A549 (cell line): ENCODE data around the gene PLEKHA1. TPM values are rescaled to one million over a fixed set of nuclear protein-coding genes. Genes with fewer than 3 reads are reported as not detected.

Source experiments
- ATAC-seq, 2 experiments: fragments of 200-7000 bp in 1 of 2; fragments of >200 bp in 1 of 2; cut with Nextera tagmentation in 1 of 2; cut with Tn5 transposase in 1 of 2; 3 replicates each; pipeline versions ENCODE4 v1.8.0 to v1.9.1; 2018 to 2020; ENCODE audit warnings: mild to moderate bottlenecking in 1 of 2, moderate library complexity in 1 of 2
- CTCF ChIA-PET: fragments of 300-600 bp; sonication (Branson Sonifier 250); formaldehyde crosslinking; extraction: SDS; loops from one replicate; lab custom pipeline; 2021; ENCODE audit warnings: antibody characterized with exemption, inconsistent platforms; lab: Yijun Ruan, JAX
- POLR2A ChIA-PET: fragments of 350-600 bp; formaldehyde crosslinking; extraction: SDS; loops from one replicate; lab custom pipeline; 2021; ENCODE audit warnings: antibody characterized with exemption, inconsistent platforms; lab: Yijun Ruan, JAX
- DNase-seq, 2 experiments: peaks; one replicate each; pipeline versions ENCODE4 v3.0.0 to v3.0.0-alpha.2; 2011 to 2016; ENCODE audit warnings: low read depth in 1 of 2, low spot score in 1 of 2
- FAIRE-seq: peaks from 2 replicates; lab custom pipeline; 2011; peaks lifted over from hg19 to GRCh38; lab: Jason Lieb, UNC
- H3K27ac ChIP-seq, 2 experiments: fragments of >200 bp; sonication (Bioruptor Twin); formaldehyde crosslinking; 3 replicates each; pipeline ENCODE4 v1.5.1; 2016 to 2017
- H3K4me1 ChIP-seq: fragments of >200 bp; sonication (Bioruptor Twin); formaldehyde crosslinking; 3 replicates; pipeline ENCODE4 v1.6.1; 2016
- H3K4me2 ChIP-seq: fragments of >200 bp; sonication (Bioruptor Twin); formaldehyde crosslinking; 3 replicates; pipeline ENCODE4 v1.6.1; 2016
- H3K4me3 ChIP-seq: fragments of >200 bp; sonication (Bioruptor Twin); formaldehyde crosslinking; 3 replicates; pipeline ENCODE4 v1.5.1; 2016
- H3K9me3 ChIP-seq: fragments of >200 bp; sonication (Bioruptor Twin); formaldehyde crosslinking; 3 replicates; pipeline ENCODE4 v1.6.1; 2016
- ATOH8 ChIP-seq: fragments of 250-450 bp; sonication (Bioruptor Pico); IDR thresholded peaks from 2 replicates; pipeline ENCODE4 v1.5.0; 2020; ENCODE audit warnings: low read depth, mild to moderate bottlenecking, moderate library complexity
- CBX2 ChIP-seq: fragments of 200-600 bp; sonication (generic); IDR thresholded peaks from 2 replicates; pipeline ENCODE4 v1.6.1; 2016; ENCODE audit warnings: low read depth, mild to moderate bottlenecking, borderline replicate concordance
- CEBPB ChIP-seq, 2 experiments: fragments of >200 bp in 1 of 2; sonication (Bioruptor Twin) in 1 of 2; formaldehyde crosslinking in 1 of 2; IDR thresholded peaks; 2 replicates each; pipeline ENCODE4 v1.6.1; 2012 to 2016
- CHD4 ChIP-seq: fragments of 200-600 bp; sonication (generic); IDR thresholded peaks from 2 replicates; pipeline ENCODE4 v1.6.1; 2016; ENCODE audit warnings: antibody characterized with exemption, mild to moderate bottlenecking, borderline replicate concordance
- CTCF ChIP-seq: fragments of >200 bp; sonication (Bioruptor Twin); formaldehyde crosslinking; IDR thresholded peaks from 3 replicates; pipeline ENCODE4 v1.5.1; 2016
- EP300 ChIP-seq, 2 experiments: fragments of >200 bp; sonication (Bioruptor Twin); formaldehyde crosslinking; IDR thresholded peaks; 2 replicates in 1 of 2; 3 replicates in 1 of 2; pipeline ENCODE4 v1.6.1; 2016 to 2017
- FOSB ChIP-seq: fragments of 250-450 bp; sonication (Bioruptor Pico); IDR thresholded peaks from 2 replicates; pipeline ENCODE4 v1.5.0; 2020; ENCODE audit warnings: mild to moderate bottlenecking, moderate library complexity
- GATA3 ChIP-seq: IDR thresholded peaks from 2 replicates; pipeline ENCODE4 v1.6.1; 2012; ENCODE audit warnings: borderline replicate concordance
- HEYL ChIP-seq: fragments of 250-450 bp; sonication (Bioruptor Pico); IDR thresholded peaks from 2 replicates; pipeline ENCODE4 v1.8.0; 2021; ENCODE audit warnings: mild to moderate bottlenecking, moderate library complexity
- HOXA7 ChIP-seq: fragments of 250-450 bp; sonication (Bioruptor Pico); IDR thresholded peaks from 2 replicates; pipeline ENCODE4 v1.5.0; 2020; ENCODE audit warnings: mild to moderate bottlenecking, moderate library complexity
- MAX ChIP-seq: IDR thresholded peaks from 2 replicates; pipeline ENCODE4 v1.6.1; 2012
- NR3C1 ChIP-seq: fragments of >200 bp; sonication (Bioruptor Twin); formaldehyde crosslinking; IDR thresholded peaks from 3 replicates; pipeline ENCODE4 v1.6.1; 2017
- PBX3 ChIP-seq: IDR thresholded peaks from 2 replicates; pipeline ENCODE4 v1.6.1; 2012
- RAD21 ChIP-seq, 2 experiments: fragments of >200 bp in 1 of 2; sonication (Bioruptor Twin) in 1 of 2; formaldehyde crosslinking in 1 of 2; IDR thresholded peaks in 1 of 2; conservative IDR thresholded peaks in 1 of 2; 2 replicates in 1 of 2; 3 replicates in 1 of 2; pipeline ENCODE4 v1.6.1; 2012 to 2018; ENCODE audit warnings: inconsistent platforms in 1 of 2
- RARB ChIP-seq: fragments of 250-450 bp; sonication (Bioruptor Pico); IDR thresholded peaks from 2 replicates; pipeline ENCODE4 v1.8.0; 2021; ENCODE audit warnings: mild to moderate bottlenecking, moderate library complexity
- REST ChIP-seq: fragments of 200-600 bp; sonication (generic); IDR thresholded peaks from 2 replicates; pipeline ENCODE4 v1.6.1; 2016; ENCODE audit warnings: antibody characterized with exemption, mild to moderate bottlenecking, moderate library complexity
- RFX5 ChIP-seq: fragments of 450-650 bp; IDR thresholded peaks from 2 replicates; pipeline ENCODE4 v1.7.1; 2014; ENCODE audit warnings: antibody characterized with exemption, mild to moderate bottlenecking, moderate library complexity
- WGBS: methylation state at CpG from one replicate; pipeline ENCODE4 v1.1.6; 2017; ENCODE audit errors: missing lambda C conversion rate; 5-methylcytosine and 5-hydroxymethylcytosine counted together
- polyA plus RNA-seq, 4 experiments: library from polyadenylated mRNA; depleted of rRNA in 3 of 4; stranded (reverse); fragments of >200 nt; fragmentation: RNase III in 1 of 4; extraction: RNeasy Plus Mini Kit Qiagen cat#74134 plus additional on column Dnase treatment in 1 of 4; gene quantifications; 2 replicates in 3 of 4; 3 replicates in 1 of 4; pipeline ENCODE4 v1.2.3, GENCODE V29; 2011 to 2017

Gene PLEKHA1
- polyA plus RNA-seq, 2 of the 4 experiments (the other 2 are of a cell fraction), result 26.7 to 62.4 TPM

GRCh38 chr10:122461729-122462532 is 87.4 kb downstream of the PLEKHA1 start:
- ChIA-PET CTCF (interaction anchor here (1.1 to 1.3 kb wide), 2 partner anchors 9 to 20 kb away, joined by 3 read pairs; no protein-coding TSS in a partner anchor), POLR2A (no interaction called here)
- DNase-seq (peak; percentile 22 to 47), ATAC-seq (peak; percentile 73 to 80), FAIRE-seq (no peak)
- H3K27ac ChIP-seq, result peak overlapping the region; percentile 88 to 96
- TF ChIP-seq HEYL (CRISPR knock-in tag) (no peak), CTCF (0 out of 3 replicates have a peak, but pooled peaks have one; percentile 5), FOSB (CRISPR knock-in tag) (no peak), MAX (peak; percentile 43; the same call in 1 of the 2 replicates)
- peaks cover 8% of the 10 kb centered on the region; the same call in 2 of the 3 replicates for H3K4me1 ChIP-seq
- H3K9me3 ChIP-seq, result no peaks in the 10 kb centered on the region
- peak overlapping the region; percentile 100 for H3K4me2 ChIP-seq
- peak overlapping the region; percentile 82 for H3K4me3 ChIP-seq
- 15% methylated on average over 44 of the region's 95 CpGs for WGBS

GRCh38 chr10:122462533-122463465 is 88.3 kb downstream of the PLEKHA1 start:
- no peak for FAIRE-seq

GRCh38 chr10:122463466-122464249 is 89.2 kb downstream of the PLEKHA1 start:
- ChIA-PET POLR2A (no interaction called here), CTCF (no interaction called here)
- Histone ChIP-seq H3K9me3 (no peaks in the 10 kb centered on the region), H3K4me1 (peaks cover 17% of the 10 kb centered on the region), H3K4me3 (no peak overlapping the region), H3K27ac (no peak overlapping the region), H3K4me2 (no peak overlapping the region; the same call in 2 of the 3 replicates)
- DNase-seq (no peak), ATAC-seq (no peak), FAIRE-seq (no peak)
- 87% methylated on average over 16 of the region's 17 CpGs for WGBS
- TF ChIP-seq RARB (CRISPR knock-in tag) (no peak), HOXA7 (CRISPR knock-in tag) (no peak), ATOH8 (CRISPR knock-in tag) (no peak), EP300 (IDR thresholded peaks at IDR 0.05) (no peak), RAD21 (conservative IDR thresholded peaks at IDR 0.05 in 1 of 2, IDR thresholded peaks at IDR 0.05 in 1 of 2) (no peak), GATA3 (no peak), CHD4 (no peak), PBX3 (no peak), NR3C1 (no peak), REST (no peak), CTCF (no peak)

More at GRCh38 chr10:122462533-122463465, 88.3 kb downstream of the PLEKHA1 start:
- H3K4me2 ChIP-seq, result peak overlapping the region; percentile 100
- 84% methylated on average over 47 of the region's 47 CpGs for WGBS
- H3K4me3 ChIP-seq, result peak overlapping the region; percentile 82
- DNase-seq, result no peak
- H3K27ac ChIP-seq, result peak overlapping the region; percentile 88 to 96; a peak in 5 of 6 replicates
- no peak; a peak in 1 of 6 replicates for ATAC-seq
- CTCF ChIA-PET, result interaction anchor here (1.1 to 1.3 kb wide), 2 partner anchors 8 to 21 kb away, joined by 3 read pairs; no protein-coding TSS in a partner anchor
- TF ChIP-seq FOSB (CRISPR knock-in tag) (no peak), CBX2 (no peak), RFX5 (no peak), CHD4 (no peak), NR3C1 (no peak), CEBPB (IDR thresholded peaks at IDR 0.05) (no peak)
- TF ChIP-seq, all 56 proteins: peak for 0
- H3K4me1 ChIP-seq, result peaks cover 8% of the 10 kb centered on the region
- POLR2A ChIA-PET, result no interaction called here
- H3K9me3 ChIP-seq, result no peaks in the 10 kb centered on the region
